ENCODE results near the gene RABL3. TPM values are rescaled to one million over a fixed set of nuclear protein-coding genes. Genes with fewer than 3 reads are reported as not detected.

Gene RABL3
- total and polyA plus RNA-seq, 2 of the 4 experiments (the other 2 are of a cell fraction): 5.3 to 17.0 TPM

- Histone ChIP-seq H3K36me3 (ENCODE audit: control insufficient read depth, insufficient read depth, low read length) (no peaks in the 10 kb centered on the region), H3K79me1 (ENCODE audit: low read depth in 1 of 2, low read length in 2 of 2) (no peaks in the 10 kb centered on the region), H2AFZ (replicated peaks; ENCODE audit: low read length, poor library complexity) (no peak overlapping the region), H2BK5ac (ENCODE audit: low read depth, low read length, poor library complexity, severe bottlenecking) (peak overlapping the region; percentile 85), H3K27ac (ENCODE audit: insufficient read depth, low read length) (peak overlapping the region; percentile 70; the same call in 1 of the 2 replicates), H3K4ac (ENCODE audit: low read depth, low read length) (peak overlapping the region; percentile 55; the same call in 1 of the 2 replicates), H3K4me3 (ENCODE audit: insufficient read depth, low read depth, low read length) (no peak overlapping the region), H3K23ac (ENCODE audit: low read depth, low read length) (peak overlapping the region; percentile 49; the same call in 1 of the 2 replicates), H3K56ac (ENCODE audit: extremely low read depth, insufficient read depth, low read length) (no peak overlapping the region; the same call in 1 of the 2 replicates), H3K9ac (ENCODE audit: low read depth, low read length) (no peak overlapping the region), H2AK5ac (ENCODE audit: low read depth, low read length) (peak overlapping the region; percentile 58; the same call in 1 of the 2 replicates), H3K4me2 (ENCODE audit: low read depth, low read length) (no peak overlapping the region; the same call in 1 of the 2 replicates), H4K8ac (ENCODE audit: low read depth in 2 of 2, low read length in 2 of 2) (peak overlapping the region in 1 of 2 experiments; percentile 70; a peak in 2 of 4 replicates), H3K14ac (replicated peaks; ENCODE audit: low read depth, low read length) (0 out of 2 replicates have a peak overlapping the region, but pooled peaks have one; percentile 54), H3K9me3 (ENCODE audit: control insufficient read depth, insufficient read depth, low read length) (no peaks in the 10 kb centered on the region), H2AK9ac (replicated peaks; ENCODE audit: low read depth, low read length, poor library complexity) (no peak overlapping the region), H3K18ac (ENCODE audit: low read depth, low read length) (peak overlapping the region; percentile 82; the same call in 1 of the 2 replicates), H3K27me3 (ENCODE audit: control insufficient read depth, insufficient read depth, low read length) (no peaks in the 10 kb centered on the region), H4K91ac (ENCODE audit: insufficient read depth, low read depth, low read length) (peak overlapping the region; percentile 78), H2BK15ac (ENCODE audit: low read depth, low read length) (peak overlapping the region; percentile 32; the same call in 1 of the 3 replicates), H3K9me1 (ENCODE audit: insufficient read depth, low read length) (peaks cover 8% of the 10 kb centered on the region; the same call in 1 of the 2 replicates), H3K4me1 (ENCODE audit: control insufficient read depth, insufficient read depth, low read length) (peaks cover 25% of the 10 kb centered on the region), H2BK20ac (ENCODE audit: low read depth, low read length) (peak overlapping the region; percentile 76; the same call in 1 of the 2 replicates), H4K20me1 (ENCODE audit: insufficient read depth, low read length) (no peaks in the 10 kb centered on the region), H4K5ac (ENCODE audit: low read depth, low read length) (peak overlapping the region; percentile 70; the same call in 1 of the 2 replicates), H2BK120ac (ENCODE audit: low read depth, low read length) (peak overlapping the region; percentile 66)
- DNase-seq: no peak
- ChIA-PET POLR2A (ENCODE audit: unreplicated experiment) (no interaction called here), CTCF (no interaction called here)
- WGBS, 2 experiments (ENCODE audit: extremely low coverage in 2 of 2, insufficient read length in 1 of 2): no CpG with 5 or more reads among the region's 3 CpGs
- TF ChIP-seq RFX5 (IDR thresholded peaks at IDR 0.05; ENCODE audit: low read depth, low read length): peak; percentile 64
- TF ChIP-seq RCOR1 (IDR thresholded peaks at IDR 0.05; ENCODE audit: insufficient replicate concordance, low read length): no peak
- ATAC-seq (ENCODE audit: low read depth): peak; percentile 24
- intact Hi-C loops (cut with micrococcal nuclease) (no loop called here), in situ Hi-C loops (cut with MboI; ENCODE audit: low sequenced_read_pairs) (no loop called here), dilution Hi-C loops (cut with HindIII; ENCODE audit: low sequenced_read_pairs, unreplicated experiment) (no loop called here)
- BruUV-seq (replicated peaks): no TSS peak
These were observed 92.5 kb downstream of the RABL3 start for GRCh38 chr3:120649830-120650233.
